ENCODE results near the gene NR6A1. TPM values are rescaled to one million over a fixed set of nuclear protein-coding genes. Genes with fewer than 3 reads are reported as not detected.

Gene NR6A1
- total RNA-seq, 1 experiment from 2014 or later: 164 TPM

DNA sequence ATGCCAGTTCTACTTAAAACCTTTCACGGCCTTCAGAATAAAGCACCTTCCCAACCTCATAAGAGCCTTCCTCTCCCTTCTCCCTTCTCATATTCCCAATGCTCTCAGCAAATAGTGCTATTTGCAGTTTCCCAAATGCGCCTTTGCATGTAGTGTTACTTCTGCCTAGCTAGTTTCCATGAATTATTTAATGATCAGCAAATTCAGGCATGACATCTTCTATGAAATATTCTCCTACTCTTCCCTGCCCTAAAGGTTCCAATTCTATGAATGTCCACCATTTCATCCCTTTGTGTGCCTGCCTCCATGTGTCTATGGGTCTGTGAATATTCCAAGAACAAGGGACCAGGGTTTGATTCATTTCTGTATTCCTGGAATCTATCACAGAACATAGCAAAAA lies 165.1 kb downstream of the NR6A1 start (continued):
- TF ChIP-seq, protein P1, sequence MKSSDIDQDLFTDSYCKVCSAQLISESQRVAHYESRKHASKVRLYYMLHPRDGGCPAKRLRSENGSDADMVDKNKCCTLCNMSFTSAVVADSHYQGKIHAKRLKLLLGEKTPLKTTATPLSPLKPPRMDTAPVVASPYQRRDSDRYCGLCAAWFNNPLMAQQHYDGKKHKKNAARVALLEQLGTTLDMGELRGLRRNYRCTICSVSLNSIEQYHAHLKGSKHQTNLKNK (CRISPR knock-in tag; IDR thresholded peaks at IDR 0.05): no peak
- no peak for TF ChIP-seq ZNF263 (CRISPR knock-in tag; IDR thresholded peaks at IDR 0.05; ENCODE audit: low read depth)

DNA sequence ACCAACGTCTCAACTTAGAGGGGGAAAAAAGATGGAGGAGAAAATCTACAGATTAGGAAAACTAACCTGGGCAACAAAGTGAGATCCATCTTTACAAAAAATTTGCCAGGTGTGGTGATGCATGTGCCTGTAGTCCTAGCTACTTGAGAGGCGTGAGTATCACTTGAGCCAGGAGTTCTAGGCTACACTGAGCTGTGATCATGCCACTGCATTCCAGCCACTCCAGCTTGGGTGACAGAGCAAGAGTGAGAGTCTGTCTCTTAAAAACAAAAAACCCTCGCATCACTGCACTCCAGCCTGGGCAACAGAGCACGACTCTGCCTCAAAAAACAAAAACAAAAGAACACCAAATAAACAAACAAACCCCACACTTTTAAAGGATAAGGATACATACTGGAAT lies 165.9 kb downstream of the NR6A1 start:
- DNase-seq (ENCODE audit: low spot score) (no peak), ATAC-seq (no peak)
- ChIA-PET CTCF (interaction anchor here (2.4 kb wide), 1 partner anchor 12 kb away, joined by 13 read pairs; no protein-coding TSS in a partner anchor), POLR2A (no interaction called here)
- no peaks in the 10 kb centered on the region for H3K27me3 Mint-ChIP-seq (ENCODE audit: low read depth)
- peak overlapping the region; percentile 55 for H3K27ac Mint-ChIP-seq
- H3K9me3 Mint-ChIP-seq: peaks cover 4% of the 10 kb centered on the region
- H3K4me3 Mint-ChIP-seq: no peak overlapping the region
- peaks cover 4% of the 10 kb centered on the region for H3K36me3 Mint-ChIP-seq
- TF ChIP-seq, protein P2, sequence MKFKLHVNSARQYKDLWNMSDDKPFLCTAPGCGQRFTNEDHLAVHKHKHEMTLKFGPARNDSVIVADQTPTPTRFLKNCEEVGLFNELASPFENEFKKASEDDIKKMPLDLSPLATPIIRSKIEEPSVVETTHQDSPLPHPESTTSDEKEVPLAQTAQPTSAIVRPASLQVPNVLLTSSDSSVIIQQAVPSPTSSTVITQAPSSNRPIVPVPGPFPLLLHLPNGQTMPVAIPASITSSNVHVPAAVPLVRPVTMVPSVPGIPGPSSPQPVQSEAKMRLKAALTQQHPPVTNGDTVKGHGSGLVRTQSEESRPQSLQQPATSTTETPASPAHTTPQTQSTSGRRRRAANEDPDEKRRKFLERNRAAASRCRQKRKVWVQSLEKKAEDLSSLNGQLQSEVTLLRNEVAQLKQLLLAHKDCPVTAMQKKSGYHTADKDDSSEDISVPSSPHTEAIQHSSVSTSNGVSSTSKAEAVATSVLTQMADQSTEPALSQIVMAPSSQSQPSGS (CRISPR knock-in tag; IDR thresholded peaks at IDR 0.05; ENCODE audit: borderline replicate concordance, low read depth): no peak
- TF ChIP-seq, protein P3, sequence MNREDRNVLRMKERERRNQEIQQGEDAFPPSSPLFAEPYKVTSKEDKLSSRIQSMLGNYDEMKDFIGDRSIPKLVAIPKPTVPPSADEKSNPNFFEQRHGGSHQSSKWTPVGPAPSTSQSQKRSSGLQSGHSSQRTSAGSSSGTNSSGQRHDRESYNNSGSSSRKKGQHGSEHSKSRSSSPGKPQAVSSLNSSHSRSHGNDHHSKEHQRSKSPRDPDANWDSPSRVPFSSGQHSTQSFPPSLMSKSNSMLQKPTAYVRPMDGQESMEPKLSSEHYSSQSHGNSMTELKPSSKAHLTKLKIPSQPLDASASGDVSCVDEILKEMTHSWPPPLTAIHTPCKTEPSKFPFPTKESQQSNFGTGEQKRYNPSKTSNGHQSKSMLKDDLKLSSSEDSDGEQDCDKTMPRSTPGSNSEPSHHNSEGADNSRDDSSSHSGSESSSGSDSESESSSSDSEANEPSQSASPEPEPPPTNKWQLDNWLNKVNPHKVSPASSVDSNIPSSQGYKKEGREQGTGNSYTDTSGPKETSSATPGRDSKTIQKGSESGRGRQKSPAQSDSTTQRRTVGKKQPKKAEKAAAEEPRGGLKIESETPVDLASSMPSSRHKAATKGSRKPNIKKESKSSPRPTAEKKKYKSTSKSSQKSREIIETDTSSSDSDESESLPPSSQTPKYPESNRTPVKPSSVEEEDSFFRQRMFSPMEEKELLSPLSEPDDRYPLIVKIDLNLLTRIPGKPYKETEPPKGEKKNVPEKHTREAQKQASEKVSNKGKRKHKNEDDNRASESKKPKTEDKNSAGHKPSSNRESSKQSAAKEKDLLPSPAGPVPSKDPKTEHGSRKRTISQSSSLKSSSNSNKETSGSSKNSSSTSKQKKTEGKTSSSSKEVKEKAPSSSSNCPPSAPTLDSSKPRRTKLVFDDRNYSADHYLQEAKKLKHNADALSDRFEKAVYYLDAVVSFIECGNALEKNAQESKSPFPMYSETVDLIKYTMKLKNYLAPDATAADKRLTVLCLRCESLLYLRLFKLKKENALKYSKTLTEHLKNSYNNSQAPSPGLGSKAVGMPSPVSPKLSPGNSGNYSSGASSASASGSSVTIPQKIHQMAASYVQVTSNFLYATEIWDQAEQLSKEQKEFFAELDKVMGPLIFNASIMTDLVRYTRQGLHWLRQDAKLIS (CRISPR knock-in tag; IDR thresholded peaks at IDR 0.05; ENCODE audit: borderline replicate concordance): no peak
- TF ChIP-seq ZNF121 (CRISPR knock-in tag; IDR thresholded peaks at IDR 0.05) (0 out of 2 replicates have a peak, but pooled peaks have one; percentile 6), TP53 (CRISPR knock-in tag; IDR thresholded peaks at IDR 0.05) (no peak)
- peaks cover 35% of the 10 kb centered on the region for H3K4me1 Mint-ChIP-seq

DNA sequence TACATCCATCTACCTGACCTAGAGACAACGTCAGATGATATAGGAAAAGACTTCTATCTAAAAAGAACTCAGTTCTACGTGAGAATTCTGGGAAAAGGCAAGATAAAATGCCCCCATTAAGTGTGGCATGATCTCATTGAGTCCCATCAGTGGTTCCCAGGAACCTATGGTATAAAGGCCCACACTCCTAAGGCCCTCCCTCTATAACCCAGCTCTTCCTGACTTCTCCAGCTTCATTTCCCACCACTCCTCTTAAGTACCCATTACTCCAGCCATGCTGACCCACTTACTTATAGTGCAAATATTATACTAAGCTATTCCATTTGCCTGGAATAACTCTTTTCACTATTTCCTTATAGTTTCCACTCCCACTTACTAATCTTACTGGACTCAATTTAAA lies 168.5 kb downstream of the NR6A1 start:
- H3K4me3 Mint-ChIP-seq: no peak overlapping the region
- ChIA-PET POLR2A (no interaction called here), CTCF (no interaction called here)
- DNase-seq (ENCODE audit: low spot score) (no peak), ATAC-seq (no peak)
- no peak overlapping the region for H3K27ac Mint-ChIP-seq
- peaks cover 7% of the 10 kb centered on the region for H3K36me3 Mint-ChIP-seq
- TF ChIP-seq ZNF232 (CRISPR knock-in tag; IDR thresholded peaks at IDR 0.05) (no peak), TP53 (CRISPR knock-in tag; IDR thresholded peaks at IDR 0.05) (no peak), SOX15 (CRISPR knock-in tag; IDR thresholded peaks at IDR 0.05) (no peak), NR1H2 (CRISPR knock-in tag; IDR thresholded peaks at IDR 0.05) (no peak), GTF2I (CRISPR knock-in tag; conservative IDR thresholded peaks at IDR 0.05) (no peak)
- TF ChIP-seq, protein P4, sequence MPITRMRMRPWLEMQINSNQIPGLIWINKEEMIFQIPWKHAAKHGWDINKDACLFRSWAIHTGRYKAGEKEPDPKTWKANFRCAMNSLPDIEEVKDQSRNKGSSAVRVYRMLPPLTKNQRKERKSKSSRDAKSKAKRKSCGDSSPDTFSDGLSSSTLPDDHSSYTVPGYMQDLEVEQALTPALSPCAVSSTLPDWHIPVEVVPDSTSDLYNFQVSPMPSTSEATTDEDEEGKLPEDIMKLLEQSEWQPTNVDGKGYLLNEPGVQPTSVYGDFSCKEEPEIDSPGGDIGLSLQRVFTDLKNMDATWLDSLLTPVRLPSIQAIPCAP (CRISPR knock-in tag; IDR thresholded peaks at IDR 0.05): no peak
- TF ChIP-seq, protein P5, sequence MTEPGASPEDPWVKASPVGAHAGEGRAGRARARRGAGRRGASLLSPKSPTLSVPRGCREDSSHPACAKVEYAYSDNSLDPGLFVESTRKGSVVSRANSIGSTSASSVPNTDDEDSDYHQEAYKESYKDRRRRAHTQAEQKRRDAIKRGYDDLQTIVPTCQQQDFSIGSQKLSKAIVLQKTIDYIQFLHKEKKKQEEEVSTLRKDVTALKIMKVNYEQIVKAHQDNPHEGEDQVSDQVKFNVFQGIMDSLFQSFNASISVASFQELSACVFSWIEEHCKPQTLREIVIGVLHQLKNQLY (CRISPR knock-in tag; IDR thresholded peaks at IDR 0.05): no peak
- TF ChIP-seq, protein P6, sequence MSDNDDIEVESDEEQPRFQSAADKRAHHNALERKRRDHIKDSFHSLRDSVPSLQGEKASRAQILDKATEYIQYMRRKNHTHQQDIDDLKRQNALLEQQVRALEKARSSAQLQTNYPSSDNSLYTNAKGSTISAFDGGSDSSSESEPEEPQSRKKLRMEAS (CRISPR knock-in tag; IDR thresholded peaks at IDR 0.05): no peak
- H3K4me1 Mint-ChIP-seq: peaks cover 49% of the 10 kb centered on the region
- H3K9me3 Mint-ChIP-seq: peaks cover 4% of the 10 kb centered on the region
- H3K27me3 Mint-ChIP-seq (ENCODE audit: low read depth): no peaks in the 10 kb centered on the region

DNA sequence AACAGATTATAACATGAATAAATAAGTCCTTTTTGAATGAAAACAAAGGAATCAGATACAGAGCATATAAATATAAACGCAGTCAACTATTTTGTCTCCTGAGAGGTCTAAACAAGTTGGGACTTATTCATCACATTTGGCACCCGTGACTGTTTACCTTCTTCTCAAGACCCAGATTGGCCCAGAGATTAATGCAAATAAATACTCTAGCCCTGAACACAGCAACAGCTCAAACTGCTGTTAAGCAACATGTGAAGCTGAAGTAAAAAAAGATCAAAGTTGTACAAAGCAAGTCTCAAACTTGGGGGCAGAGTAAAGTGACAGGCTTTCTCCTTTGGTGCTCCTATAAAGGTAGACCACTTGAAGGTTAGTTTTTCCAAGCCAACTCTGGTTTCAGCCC lies 168.9 kb downstream of the NR6A1 start:
- H3K36me3 Mint-ChIP-seq: peaks cover 7% of the 10 kb centered on the region
- H3K27ac Mint-ChIP-seq: no peak overlapping the region
- DNase-seq (ENCODE audit: low spot score) (no peak), ATAC-seq (no peak)
- peaks cover 4% of the 10 kb centered on the region for H3K9me3 Mint-ChIP-seq
- CTCF ChIA-PET: no interaction called here
- no peaks in the 10 kb centered on the region for H3K27me3 Mint-ChIP-seq (ENCODE audit: low read depth)
- H3K4me1 Mint-ChIP-seq: peaks cover 52% of the 10 kb centered on the region
- POLR2A ChIA-PET: interaction anchor here (0.6 kb wide), 1 partner anchor 26 kb away, joined by 4 read pairs; no protein-coding TSS in a partner anchor
- H3K4me3 Mint-ChIP-seq: no peak overlapping the region
- TF ChIP-seq ZNF317 (CRISPR knock-in tag; IDR thresholded peaks at IDR 0.05; ENCODE audit: borderline replicate concordance, low read depth) (no peak), ZNF219 (CRISPR knock-in tag; IDR thresholded peaks at IDR 0.05; ENCODE audit: borderline replicate concordance) (no peak), SMAD3 (CRISPR knock-in tag; IDR thresholded peaks at IDR 0.05; ENCODE audit: borderline replicate concordance) (no peak), FOXJ3 (CRISPR knock-in tag; IDR thresholded peaks at IDR 0.05; ENCODE audit: borderline replicate concordance) (no peak), GTF2I (CRISPR knock-in tag; conservative IDR thresholded peaks at IDR 0.05) (no peak), ZNF416 (CRISPR knock-in tag; IDR thresholded peaks at IDR 0.05) (no peak)
- TF ChIP-seq, protein P7, sequence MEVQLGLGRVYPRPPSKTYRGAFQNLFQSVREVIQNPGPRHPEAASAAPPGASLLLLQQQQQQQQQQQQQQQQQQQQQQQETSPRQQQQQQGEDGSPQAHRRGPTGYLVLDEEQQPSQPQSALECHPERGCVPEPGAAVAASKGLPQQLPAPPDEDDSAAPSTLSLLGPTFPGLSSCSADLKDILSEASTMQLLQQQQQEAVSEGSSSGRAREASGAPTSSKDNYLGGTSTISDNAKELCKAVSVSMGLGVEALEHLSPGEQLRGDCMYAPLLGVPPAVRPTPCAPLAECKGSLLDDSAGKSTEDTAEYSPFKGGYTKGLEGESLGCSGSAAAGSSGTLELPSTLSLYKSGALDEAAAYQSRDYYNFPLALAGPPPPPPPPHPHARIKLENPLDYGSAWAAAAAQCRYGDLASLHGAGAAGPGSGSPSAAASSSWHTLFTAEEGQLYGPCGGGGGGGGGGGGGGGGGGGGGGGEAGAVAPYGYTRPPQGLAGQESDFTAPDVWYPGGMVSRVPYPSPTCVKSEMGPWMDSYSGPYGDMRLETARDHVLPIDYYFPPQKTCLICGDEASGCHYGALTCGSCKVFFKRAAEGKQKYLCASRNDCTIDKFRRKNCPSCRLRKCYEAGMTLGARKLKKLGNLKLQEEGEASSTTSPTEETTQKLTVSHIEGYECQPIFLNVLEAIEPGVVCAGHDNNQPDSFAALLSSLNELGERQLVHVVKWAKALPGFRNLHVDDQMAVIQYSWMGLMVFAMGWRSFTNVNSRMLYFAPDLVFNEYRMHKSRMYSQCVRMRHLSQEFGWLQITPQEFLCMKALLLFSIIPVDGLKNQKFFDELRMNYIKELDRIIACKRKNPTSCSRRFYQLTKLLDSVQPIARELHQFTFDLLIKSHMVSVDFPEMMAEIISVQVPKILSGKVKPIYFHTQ (CRISPR knock-in tag; IDR thresholded peaks at IDR 0.05): no peak
- TF ChIP-seq, protein P8, sequence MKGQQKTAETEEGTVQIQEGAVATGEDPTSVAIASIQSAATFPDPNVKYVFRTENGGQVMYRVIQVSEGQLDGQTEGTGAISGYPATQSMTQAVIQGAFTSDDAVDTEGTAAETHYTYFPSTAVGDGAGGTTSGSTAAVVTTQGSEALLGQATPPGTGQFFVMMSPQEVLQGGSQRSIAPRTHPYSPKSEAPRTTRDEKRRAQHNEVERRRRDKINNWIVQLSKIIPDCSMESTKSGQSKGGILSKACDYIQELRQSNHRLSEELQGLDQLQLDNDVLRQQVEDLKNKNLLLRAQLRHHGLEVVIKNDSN (CRISPR knock-in tag; IDR thresholded peaks at IDR 0.05): no peak

Measured in WTC11 (cell line).